ENCODE results near the gene N4BP2L1.

Gene N4BP2L1

DNA sequence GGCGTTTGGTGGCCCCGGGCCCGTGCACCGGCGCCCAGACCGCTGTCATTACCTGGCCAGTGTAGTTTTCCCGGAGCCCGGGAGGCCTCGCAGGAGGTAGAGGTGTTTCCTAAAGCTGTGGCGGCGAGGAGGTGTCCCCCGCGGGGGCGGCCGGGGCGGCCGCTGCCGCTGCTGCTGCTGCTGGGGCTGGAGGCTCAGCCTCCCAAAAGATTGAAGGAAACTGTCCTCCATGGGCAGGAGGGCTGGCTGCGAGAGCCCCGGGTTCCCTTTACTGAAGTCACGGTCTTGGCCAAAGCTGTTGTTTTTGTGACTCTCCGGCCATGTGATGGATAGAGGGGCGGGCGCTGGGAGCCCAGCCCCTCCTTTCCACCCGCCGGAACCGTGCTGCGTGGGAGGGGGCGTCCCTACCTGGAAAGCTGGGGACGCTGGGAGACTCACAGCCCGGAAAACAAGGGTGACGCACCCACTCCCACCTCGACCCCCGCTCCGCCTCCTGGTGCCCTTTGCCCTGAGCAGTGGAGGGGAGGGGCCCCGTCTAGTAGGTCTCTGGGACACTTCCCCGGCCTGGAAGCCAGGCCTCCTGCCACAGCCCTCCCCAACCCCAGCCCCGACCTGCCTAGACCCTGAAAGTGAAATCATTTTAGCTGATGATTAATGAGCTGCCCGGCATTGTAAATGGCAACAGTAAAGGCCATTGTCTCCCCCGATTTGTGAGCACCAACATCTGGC, at the start of gene N4BP2L1:
Gene N4BP2L1 (minus strand): TSS at position 279 of the 729 bp plus-strand sequence. CDS start 48 bp downstream, at position 231.
- DNase-seq, result peak; percentile 86

DNA sequence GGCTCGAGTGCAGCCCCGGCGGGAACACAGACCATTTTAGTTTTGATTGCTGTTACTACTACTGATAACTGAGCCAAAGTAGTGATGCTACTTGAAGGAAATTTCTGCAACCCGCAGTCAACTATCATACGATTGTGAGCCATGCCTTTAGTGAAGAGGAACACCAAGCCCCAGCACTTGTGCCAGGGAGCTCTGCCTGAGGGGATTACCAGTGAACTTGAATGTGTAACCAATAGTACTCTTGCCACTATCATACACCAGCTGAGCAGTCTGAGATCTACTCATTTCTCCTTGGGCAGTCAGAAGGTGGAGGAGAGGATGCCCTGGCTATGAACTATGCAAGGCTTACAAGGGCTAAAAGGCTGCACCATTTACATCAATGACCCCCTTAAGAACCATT, 49.0 kb upstream of the N4BP2L1 start:
- no peak for DNase-seq

DNA sequence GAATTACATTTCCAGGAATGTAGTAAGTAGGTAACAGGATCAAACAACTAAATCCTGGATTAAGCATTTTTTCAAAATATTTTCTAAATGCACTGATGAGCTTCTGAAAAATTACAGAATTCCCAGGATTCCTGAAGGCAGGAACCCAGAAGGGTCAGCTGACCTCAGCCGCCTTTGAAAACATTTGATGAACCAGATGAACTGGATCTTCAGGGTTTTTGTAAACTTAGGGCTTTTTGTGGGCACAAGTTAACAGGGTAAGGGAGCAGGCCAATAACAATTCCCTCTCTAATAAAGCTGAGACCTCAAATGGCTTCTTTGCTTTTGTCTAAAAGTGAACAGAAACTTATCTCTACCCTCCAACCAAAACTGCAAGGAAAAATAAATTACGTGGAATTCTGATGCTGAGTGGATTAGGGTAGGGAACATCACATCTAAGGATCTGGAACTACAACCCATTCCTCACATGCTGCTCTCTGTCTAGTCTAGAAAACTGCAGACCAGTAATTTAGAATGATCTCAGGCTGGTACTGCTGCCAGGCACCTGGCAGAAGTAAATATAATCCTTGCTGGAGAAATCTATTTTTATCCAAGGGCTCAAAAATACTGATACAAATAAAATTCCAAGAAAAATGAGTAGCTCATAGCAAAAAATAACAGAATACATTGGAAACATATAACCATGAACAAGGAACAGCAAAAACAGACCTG, 48.2 kb upstream of the N4BP2L1 start:
- no peak for DNase-seq

DNA sequence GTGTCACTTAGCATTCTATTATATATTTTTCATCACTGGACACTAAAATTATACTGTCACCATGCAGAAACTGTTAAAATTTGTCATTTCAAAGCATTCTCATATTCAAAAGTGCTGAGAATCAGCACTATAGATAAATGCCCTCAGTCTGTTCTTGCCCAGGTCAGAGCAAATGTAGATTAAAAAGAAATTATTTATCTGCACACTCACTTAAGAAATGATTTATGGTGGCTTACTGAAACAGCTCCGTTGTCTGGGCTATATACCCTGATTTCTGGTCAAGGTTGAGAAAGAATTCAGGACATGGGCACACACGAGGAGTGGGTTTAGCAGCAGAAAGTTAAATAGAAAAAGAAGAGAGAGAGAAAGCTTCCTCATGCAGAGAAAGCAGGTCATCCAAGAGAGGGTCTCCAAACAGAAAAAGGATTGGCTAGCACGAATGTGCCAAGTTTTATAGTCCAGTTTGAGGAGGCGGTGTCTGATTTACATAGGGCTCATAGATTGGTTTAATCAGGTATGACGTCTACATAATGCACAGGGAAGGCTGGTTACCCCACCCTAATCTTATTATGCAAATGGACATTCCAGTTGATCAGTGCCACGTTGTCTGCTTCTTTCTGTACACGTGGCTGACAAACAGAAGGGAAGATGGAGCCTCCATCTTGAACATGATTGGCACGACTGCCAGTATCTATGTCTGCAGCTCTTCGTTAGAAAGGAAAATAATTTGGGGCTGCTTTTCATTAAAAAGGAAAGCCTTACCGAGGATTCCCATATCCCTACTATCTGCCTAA, 47.3 kb upstream of the N4BP2L1 start:
- no peak for DNase-seq

DNA sequence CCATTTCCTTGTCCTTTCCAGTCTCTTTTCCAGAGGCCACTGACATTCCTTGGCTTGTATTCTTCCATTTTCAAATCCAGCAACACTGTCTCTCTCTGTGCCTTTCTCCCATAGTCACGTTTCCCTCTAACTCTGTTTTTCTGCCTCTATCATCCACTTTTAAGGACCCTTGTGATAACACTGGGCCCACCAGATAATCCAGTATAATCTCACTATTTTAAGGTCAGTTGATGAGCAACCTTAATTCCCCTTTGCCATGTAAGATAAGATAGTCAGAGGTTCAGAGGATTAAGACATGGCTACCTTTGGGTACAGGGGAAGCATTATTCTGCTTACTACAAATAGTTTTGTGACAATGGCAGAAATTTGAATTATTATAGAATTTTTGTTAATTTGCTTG, 45.7 kb upstream of the N4BP2L1 start:
- DNase-seq, result no peak

DNA sequence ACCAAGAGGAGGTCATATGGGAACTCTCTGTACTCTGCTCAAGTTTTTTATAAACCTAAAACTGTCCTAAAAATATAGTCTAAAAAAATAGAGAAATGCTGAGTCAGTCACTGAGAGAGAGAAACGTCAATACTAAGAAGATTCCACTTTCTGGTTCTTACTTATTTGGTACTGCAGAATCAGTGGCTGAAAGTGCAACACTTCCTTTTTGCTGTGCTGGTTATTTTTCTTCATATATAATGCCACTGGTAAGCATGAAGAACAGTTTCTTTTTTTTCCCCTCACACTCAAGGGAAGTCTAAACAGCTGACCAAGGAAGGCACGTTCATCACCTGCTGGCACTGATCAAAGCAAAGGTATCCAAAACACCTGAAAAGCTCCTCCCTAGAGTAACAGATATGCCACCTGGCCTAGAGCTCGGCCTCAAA, 44.3 kb upstream of the N4BP2L1 start:
- DNase-seq, result no peak

DNA sequence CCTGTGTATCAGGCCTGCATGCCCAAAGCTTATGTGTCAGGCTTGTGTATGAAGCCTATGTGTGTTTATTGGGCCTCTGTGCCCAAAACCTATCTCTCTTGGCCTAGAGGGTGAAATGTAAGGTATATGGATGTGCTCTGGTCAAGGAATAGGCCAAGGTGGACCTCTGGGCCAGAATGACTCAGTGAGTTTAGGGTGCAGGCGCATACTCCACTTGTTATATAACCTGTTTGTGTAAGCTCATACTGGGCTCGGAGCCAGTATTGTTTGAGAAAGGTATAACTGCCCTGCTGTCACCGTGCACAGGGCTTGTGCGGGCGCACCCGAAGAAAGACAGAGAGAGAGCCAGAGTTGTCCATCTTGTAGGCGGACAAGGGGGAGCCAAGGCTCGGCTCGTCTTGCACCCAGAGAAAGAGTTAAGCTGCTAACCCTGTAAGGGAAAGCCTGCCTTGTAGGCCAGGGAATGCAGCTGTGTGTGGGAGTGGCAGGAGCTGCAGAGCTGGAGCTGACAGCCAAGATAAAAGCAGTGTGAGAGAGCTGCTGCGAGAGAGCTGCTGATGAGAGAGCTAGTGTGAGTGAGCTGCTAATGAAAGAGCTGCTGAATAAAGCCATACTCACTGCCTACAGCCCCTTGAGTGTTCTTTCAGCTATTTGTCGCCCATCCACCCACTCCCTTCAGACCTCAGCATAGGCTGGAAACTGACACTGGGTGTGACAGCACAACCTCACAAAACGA, 43.4 kb upstream of the N4BP2L1 start:
- DNase-seq, result no peak

DNA sequence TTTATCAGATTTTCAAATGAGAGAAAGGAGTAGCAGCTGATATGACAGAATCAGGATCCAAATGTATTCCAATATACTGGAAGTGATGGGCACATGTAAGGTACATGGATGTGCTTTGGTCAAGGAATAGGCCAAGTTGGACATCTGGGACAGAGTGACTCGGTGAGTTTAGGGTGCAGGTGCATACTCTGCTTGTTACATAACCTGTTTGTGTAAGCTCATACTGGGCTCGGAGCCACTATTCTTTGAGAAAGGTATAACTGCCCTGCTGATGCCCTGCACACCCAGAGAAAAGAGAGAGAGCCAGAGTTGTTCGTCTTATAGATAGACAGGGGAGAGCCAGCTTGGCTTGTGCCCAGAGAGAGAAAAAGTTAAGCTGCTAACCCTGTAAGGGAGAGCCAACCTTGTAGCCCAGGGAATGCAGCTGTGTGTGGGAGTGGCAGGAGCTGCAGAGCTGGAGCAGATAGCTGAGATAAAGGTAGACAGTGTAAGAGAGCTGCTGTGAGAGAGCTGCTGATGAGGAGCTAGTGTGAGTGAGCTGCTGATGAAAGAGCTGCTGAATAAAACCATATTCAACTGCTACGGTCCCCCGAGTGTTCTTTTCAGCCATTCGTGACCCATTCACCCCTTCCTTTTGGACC, 40.7 kb upstream of the N4BP2L1 start:
- no peak for DNase-seq

DNA sequence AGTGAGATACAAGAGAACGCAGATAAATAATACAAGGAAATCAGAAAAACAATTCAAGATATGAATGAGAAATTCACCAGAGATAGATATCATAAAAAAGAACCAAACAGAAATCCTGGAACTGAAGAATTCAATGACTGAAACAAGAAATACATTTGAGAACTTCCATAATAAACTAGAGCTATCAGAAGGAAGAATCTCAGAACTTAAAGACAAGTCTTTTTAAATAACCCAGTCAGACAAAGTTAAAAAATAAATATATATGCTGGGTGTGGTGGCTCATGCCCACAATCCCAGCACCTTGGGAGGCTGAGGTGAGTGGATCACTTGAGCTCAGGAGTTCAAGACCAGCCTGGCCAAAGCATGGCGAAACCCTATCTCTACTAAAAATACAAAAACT, 28.7 kb upstream of the N4BP2L1 start:
- DNase-seq, result no peak

DNA sequence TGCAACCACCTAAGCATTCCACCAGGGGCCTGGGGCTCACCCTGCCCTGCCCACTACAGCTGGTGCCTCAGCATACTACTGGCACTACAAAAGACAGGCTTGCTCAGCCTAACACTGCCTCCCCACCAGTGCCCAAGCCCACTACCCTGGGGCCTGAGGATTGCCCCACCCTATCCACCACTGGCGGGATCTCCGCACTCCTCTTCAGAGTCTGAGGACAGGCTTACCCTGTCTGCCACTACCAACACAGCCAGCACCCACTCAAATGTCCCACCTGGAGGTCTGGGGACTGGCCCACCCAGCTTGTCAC, 27.6 kb upstream of the N4BP2L1 start:
- DNase-seq, result no peak

DNA sequence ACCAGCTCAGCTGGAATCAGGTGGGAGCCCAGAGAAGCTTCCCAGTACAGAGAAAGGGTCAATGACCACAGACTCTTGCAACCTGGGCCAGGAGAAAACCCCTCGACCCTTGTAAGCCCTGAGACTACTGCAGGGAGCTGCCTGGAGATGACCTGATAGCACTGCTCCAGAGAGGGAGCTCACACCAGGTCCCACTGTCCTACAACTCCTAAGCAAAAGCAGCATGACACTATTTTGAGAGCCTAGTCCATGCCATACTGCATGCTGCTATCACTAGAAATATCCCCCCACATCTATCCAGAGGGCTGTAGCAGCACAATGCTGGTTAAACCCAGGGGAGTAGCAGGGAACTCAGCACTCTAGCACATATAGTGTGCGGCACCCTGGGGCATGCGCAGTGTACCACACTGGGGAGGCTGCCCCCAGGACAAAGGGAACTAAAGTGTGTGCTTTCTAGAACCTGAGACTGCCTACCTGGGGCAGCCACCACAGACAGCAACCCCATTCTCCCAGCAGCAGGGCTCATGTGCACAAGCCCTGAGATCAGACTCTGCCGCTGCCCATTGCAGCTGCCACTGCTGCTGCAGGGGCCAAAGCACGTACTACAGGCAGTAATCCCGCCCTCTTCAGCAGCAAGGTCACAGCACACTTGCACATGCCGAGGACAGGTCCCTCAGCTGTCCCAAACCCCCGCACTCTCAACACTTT, 27.1 kb upstream of the N4BP2L1 start:
- DNase-seq, result no peak

DNA sequence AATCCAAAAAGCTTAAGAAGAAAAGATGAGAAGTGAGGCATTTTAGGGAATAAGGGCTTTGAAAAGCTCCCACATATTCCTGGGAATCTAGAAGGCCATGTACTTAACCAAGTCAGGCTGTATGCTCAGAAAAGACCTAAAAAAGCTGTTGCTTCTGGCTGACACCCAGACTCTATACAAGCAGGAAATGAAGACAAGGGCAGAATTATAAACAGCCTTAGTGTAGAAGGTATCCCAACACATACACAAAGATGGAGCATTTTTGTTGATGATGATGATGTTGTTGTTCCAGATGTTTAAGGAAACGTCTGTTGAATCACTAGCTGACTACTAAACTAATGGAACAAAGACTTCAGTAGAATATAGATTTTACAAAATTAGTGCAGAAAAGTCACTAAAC, 26.1 kb upstream of the N4BP2L1 start:
- no peak for DNase-seq

DNA sequence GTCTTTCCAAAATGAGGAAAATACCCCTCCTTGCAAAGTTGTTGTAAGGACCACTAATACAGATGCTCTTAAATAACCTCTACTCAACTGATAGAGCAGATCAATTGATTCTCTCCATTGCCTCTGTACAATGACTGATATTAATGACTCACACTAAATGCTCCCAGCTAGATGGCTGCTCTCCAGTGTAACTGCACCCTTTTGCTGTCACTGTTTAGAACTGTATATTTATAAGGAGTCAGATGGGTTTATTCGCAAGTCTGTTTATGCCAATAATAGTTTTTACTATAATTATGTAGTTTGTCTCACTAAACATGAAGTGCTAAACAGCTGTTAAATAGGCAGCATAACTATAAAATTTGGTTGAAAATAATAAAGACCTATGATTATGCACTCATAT, 21.0 kb upstream of the N4BP2L1 start:
- no peak for DNase-seq

DNA sequence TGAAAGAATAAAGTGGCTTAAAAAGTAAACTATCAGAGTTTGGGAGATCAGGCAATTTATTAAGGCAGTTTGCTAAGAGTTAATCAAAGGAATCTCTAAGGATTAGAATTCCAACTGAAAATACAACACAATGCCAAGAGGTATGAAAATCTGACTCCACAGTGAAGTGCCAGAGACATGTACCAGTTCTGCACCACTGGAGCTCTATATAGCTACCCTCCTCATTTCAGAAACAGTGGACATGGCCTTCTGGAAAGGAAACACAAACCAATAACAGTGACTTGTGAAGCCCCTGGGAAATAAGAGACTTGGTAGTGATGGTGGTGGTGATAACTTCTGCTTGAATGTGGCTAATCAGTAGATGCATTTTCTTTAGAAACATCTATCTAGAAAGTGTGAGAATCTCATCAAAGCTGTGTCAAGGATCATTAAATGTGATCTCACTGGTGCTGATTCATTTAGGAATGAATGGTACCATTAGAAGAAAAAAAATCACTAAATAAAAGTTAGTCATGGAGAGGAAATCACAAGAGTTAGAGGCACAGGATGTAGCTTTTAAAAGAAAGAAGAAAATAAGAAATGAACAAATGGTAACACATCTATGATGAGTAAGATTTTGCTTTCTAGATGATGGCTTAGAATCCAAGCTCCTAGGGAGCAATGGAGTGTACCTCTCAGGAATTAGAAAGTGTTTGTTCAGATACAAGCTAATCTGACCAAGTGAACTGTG, 20.1 kb upstream of the N4BP2L1 start:
- DNase-seq, result no peak

DNA sequence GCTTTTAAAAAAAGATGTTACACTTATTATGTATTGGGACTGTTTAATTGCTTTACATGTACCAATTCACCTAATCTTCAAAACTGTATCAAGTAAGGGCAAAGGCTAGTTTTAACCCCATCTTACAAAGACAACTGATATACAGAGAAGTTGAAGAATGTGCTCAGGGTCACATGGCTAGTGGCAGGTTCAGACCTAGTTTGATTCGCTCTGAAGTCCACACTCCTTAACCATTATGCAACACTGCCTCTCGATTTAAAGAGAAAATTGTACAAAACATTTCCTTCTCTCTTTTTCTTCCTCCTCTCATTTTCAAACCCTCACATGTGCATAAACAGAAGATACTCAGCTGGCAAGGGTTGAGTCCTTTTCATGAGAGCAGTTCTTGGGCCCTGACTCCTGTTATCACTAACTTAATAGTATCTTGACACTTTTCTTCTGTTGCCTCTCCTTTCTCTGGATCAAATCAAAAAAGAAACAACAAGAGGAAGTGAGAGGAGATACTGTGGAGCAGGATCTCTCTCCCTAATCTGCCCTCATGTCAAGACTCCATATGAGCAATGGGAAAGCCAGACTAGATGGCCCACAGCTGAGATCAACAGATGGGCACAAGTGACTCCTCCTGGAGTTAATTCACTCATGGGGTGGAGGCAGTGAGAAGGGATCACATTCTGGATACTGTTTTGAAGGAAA, 19.0 kb upstream of the N4BP2L1 start:
- DNase-seq, result no peak

DNA sequence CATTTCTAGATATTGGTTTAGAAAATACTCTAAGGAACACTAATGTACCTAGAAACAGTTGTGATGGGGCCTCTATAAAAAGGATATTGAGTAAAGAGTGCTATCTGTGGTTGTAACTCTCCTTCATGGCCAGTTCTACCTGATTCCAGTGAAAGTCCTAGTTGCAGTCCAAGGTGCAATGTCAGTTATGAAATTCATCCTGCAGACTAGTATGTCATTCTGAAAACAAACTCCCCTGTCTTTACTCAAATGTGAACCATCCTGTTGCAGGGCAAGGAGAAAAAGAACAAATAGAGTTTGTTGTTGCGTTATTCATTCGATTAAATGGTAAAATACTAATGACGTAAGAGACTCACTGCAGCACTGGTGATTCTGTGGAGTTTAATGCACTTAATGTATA, 18.3 kb upstream of the N4BP2L1 start:
- no peak for DNase-seq

DNA sequence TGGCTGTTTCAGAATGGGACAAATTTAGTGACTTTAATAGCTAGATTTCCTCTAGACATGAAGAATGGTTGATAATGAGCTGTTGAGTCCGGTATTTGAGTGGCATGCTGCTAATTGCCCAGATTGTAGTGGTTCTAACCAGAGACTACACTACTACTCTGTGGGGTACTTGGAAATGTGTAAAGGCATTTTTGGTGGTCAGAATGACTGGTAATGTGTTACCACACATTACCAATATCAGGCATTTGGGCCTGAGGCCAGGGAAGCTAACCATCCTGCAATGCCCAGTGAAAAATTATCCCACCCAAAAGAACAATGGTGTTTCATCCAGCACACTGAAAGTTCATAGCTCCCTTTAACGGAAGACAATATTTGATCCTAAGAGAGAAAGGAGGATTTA, 17.5 kb upstream of the N4BP2L1 start:
- no peak for DNase-seq

DNA sequence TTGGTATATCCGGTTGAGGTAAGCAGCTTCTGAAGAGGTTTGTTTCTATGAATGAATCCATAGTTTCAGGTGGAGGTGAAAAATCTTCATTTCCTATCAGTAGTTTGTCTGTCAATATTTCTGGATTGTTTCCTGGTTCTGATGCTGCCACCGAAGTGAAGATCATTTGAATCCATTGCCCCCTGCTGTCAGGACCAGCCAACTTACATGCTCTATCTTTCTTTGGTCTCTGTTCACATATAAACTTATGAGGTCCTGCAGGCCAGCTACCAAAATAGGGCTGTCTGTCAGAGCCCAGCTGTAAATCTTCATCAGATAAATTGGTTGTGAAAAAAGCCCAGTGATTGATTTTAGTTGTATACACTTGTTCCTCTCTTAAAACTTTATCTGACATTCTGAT, 15.2 kb upstream of the N4BP2L1 start:
- peak; percentile 29 for DNase-seq

DNA sequence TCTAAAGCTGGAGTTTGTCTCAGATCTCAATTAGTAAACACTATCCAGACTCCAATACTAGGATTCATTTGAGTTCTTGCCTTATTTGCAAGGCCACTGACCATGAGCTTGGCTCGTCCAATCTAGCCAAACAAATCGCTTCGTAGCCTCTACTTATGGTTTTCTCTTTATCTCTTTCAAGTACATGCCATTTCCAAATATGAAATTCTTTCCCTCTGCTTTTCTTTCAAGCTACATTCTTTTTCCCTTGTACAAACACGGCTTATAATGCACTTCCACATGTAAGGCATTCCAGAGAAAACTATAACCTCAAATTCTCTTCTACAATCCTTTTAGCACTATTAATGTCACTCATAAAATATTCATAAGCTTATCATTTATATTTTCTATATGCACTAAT, 10.9 kb upstream of the N4BP2L1 start:
- no peak for DNase-seq

DNA sequence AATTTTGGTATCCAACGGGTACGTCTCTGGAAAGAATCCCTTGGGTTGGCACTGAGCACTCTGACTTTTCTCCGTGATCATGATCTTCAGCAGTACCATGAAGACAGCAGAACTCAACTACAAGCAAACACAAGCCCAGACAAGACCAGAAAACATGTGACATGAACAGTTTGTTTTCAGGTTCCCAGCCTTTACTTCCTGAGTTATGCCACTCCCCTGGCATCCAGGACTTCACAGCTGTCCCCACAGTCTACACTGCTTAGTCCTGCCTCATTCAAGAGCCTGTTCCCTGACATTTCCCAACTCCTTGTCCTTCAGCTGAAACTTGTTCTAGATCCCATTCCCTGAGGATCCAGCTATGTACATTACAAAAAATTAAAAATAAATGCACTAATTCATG, 4.9 kb upstream of the N4BP2L1 start:
- DNase-seq, result no peak

DNA sequence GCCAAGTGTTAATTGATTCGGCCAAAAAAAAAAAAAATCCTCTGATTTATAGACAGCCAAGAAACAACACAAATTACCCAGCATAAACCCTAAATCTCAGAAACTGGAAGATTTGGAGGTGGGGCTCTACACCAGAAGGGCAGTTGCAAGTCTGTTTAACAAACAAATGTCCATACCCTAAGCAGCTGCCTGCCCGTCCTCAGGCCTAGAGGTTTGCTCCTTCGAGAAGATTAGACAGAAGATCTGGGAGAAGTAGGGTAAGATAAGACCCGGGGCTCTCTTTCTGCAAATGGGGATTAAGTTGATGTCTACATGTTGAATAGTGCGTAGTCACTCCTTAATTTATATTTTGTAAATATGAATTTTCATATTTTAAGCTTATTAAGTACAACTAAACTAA, 3.4 kb upstream of the N4BP2L1 start:
- no peak for DNase-seq

Data from activated naive CD4-positive, alpha-beta T cell treated with Interleukin-2 at 50 U/mL for 16 hours (primary cell).